Right lobe of liver (tissue), 6 donors: ENCODE measurements around the gene PDE7B. TPM values are rescaled to one million over a fixed set of nuclear protein-coding genes. Genes with fewer than 3 reads are reported as not detected.

Source experiments
- ATAC-seq, 4 donors: fragments of 200-7000 bp; cut with Tn5 transposase; one replicate each; pipeline ENCODE4 v1.9.1; 2020; ENCODE audit warnings: mild to moderate bottlenecking in 4 of 4, moderate library complexity in 4 of 4
- DNase-seq, 3 donors: peaks; one replicate each; pipeline ENCODE4 v3.0.0-alpha.2; 2020
- H3K27ac ChIP-seq, 3 donors: fragments of 200-600 bp; one replicate each; pipeline ENCODE4 v1.8.0; 2022
- H3K27me3 ChIP-seq, 2 donors: fragments of 200-600 bp; one replicate each; pipeline ENCODE4 v1.8.0; 2022
- H3K36me3 ChIP-seq, 4 donors: fragments of 200-600 bp; sonication (generic) in 1 of 4; one replicate each; pipeline versions ENCODE4 v1.5.1 to v1.8.0; 2017 to 2022; ENCODE audit warnings: control low read depth in 1 of 4
- H3K4me1 ChIP-seq, 4 donors: fragments of 200-600 bp; sonication (generic) in 1 of 4; one replicate each; pipeline versions ENCODE4 v1.5.1 to v1.8.0; 2017 to 2022; ENCODE audit warnings: control low read depth in 1 of 4
- H3K4me3 ChIP-seq, 3 donors: fragments of 200-600 bp; one replicate each; pipeline ENCODE4 v1.8.0; 2022
- H3K9me3 ChIP-seq, 4 donors: fragments of 200-600 bp; sonication (generic) in 1 of 4; one replicate each; pipeline versions ENCODE4 v1.5.1 to v1.8.0; 2017 to 2022; ENCODE audit warnings: control low read depth in 1 of 4
- CTCF ChIP-seq, 4 donors: fragments of 200-600 bp in 3 of 4; fragments of 450-650 bp in 1 of 4; IDR thresholded peaks; one replicate each; pipeline versions ENCODE4 v1.5.1 to v1.8.0; 2016 to 2022; ENCODE audit warnings: antibody characterized with exemption in 4 of 4, mild to moderate bottlenecking in 2 of 4
- POLR2A ChIP-seq: fragments of 450-650 bp; IDR thresholded peaks from one replicate; pipeline ENCODE4 v1.6.1; 2017; ENCODE audit warnings: antibody characterized with exemption, mild to moderate bottlenecking
- WGBS: methylation state at CpG from one replicate; pipeline ENCODE4 v1.1.6; 2018; ENCODE audit warnings: low coverage, low lambda C conversion rate; ENCODE audit not compliant: insufficient coverage; ENCODE audit errors: missing lambda C conversion rate; 5-methylcytosine and 5-hydroxymethylcytosine counted together
- intact Hi-C, 2 donors: fragments of 100-400 bp; cut with DNase I; formaldehyde crosslinking; loops; one replicate each; pipeline versions ENCODE4 v1.11.2 to v1.14.1; 2022
- total RNA-seq, 6 experiments: library from RNA; depleted of rRNA in 2 of 6; stranded (reverse); fragments of >200 nt in 2 of 6; fragmentation: NEBNext Ultra II Directional in 3 of 6; extraction: Animal tissue kit (Norgen Biotek cat#: 25700) in 3 of 6; gene quantifications; one replicate each; pipeline versions ENCODE4 v1.1.0 to v1.2.4, GENCODE V29; 2016 to 2023
- donor health status: DM: no; HTN: yes; CAD: no.
- donor health status: DM: no; HTN: no; CAD: no.
- donor health status: DM: no; HTN: no; CAD: no.
- donor health status: DM: no; HTN: yes; CAD: no.
- donor health status: DM: no; HTN: yes; CAD: no.

The PDE7B gene
- total RNA-seq, 6 experiments from 2014 or later: 1.1 to 5.1 (median 1.9) TPM

GRCh38 chr6:136034422-136034821, 182.9 kb downstream of the PDE7B start:
- no peak for DNase-seq
- ATAC-seq: no peak
- H3K36me3 ChIP-seq: no peaks in the 10 kb centered on the region
- intact Hi-C loops: no loop called here
- no peak overlapping the region for H3K27ac ChIP-seq
- H3K4me1 ChIP-seq: no peaks in the 10 kb centered on the region
- WGBS: 100% methylated on average over 1 of the region's 2 CpGs
- H3K27me3 ChIP-seq: no peaks in the 10 kb centered on the region
- no peaks in the 10 kb centered on the region for H3K9me3 ChIP-seq
- no peak for TF ChIP-seq POLR2A
- TF ChIP-seq CTCF (IDR thresholded peaks at IDR 0.05): no peak
- H3K4me3 ChIP-seq: no peak overlapping the region

GRCh38 chr6:136035378-136036070, 184.0 kb downstream of the PDE7B start:
- Histone ChIP-seq H3K27me3 (no peaks in the 10 kb centered on the region), H3K4me3 (no peak overlapping the region), H3K9me3 (no peaks in the 10 kb centered on the region), H3K27ac (no peak overlapping the region), H3K4me1 (no peaks in the 10 kb centered on the region), H3K36me3 (no peaks in the 10 kb centered on the region)
- TF ChIP-seq POLR2A: no peak
- intact Hi-C loops: no loop called here
- DNase-seq (no peak), ATAC-seq (peak; percentile 30 to 60 (median 38))
- 44% methylated on average over 3 of the region's 4 CpGs for WGBS

- Histone ChIP-seq H3K4me3 (no peak overlapping the region), H3K27ac (peak overlapping the region in 1 of 3 donors; percentile 5), H3K27me3 (no peaks in the 10 kb centered on the region), H3K36me3 (no peaks in the 10 kb centered on the region), H3K9me3 (no peaks in the 10 kb centered on the region), H3K4me1 (no peaks in the 10 kb centered on the region)
- intact Hi-C loops: no loop called here
- no peak for TF ChIP-seq CTCF (IDR thresholded peaks at IDR 0.05)
- no peak for TF ChIP-seq POLR2A
- ATAC-seq (no peak), DNase-seq (no peak)
- 54% methylated on average over 2 of the region's 2 CpGs for WGBS
These were observed 184.5 kb downstream of the PDE7B start for GRCh38 chr6:136036071-136036380.

- Histone ChIP-seq H3K27me3 (no peaks in the 10 kb centered on the region), H3K27ac (peak overlapping the region in 1 of 3 donors; percentile 11), H3K4me3 (no peak overlapping the region), H3K36me3 (no peaks in the 10 kb centered on the region), H3K4me1 (no peaks in the 10 kb centered on the region), H3K9me3 (no peaks in the 10 kb centered on the region)
- WGBS: 70% methylated on average over 4 of the region's 4 CpGs
- intact Hi-C loops: no loop called here
- DNase-seq (no peak), ATAC-seq (no peak)
- TF ChIP-seq CTCF (IDR thresholded peaks at IDR 0.05) (no peak), POLR2A (no peak)
These were observed 185.1 kb downstream of the PDE7B start for GRCh38 chr6:136036601-136037000.

- H3K4me3 ChIP-seq: peak overlapping the region in 2 of 3 donors; percentile 21 to 33
- no peaks in the 10 kb centered on the region for H3K36me3 ChIP-seq
- intact Hi-C loops: no loop called here
- H3K4me1 ChIP-seq: no peaks in the 10 kb centered on the region
- TF ChIP-seq POLR2A (no peak), CTCF (IDR thresholded peaks at IDR 0.05) (no peak)
- WGBS: 61% methylated on average over 8 of the region's 8 CpGs
- H3K27me3 ChIP-seq: no peaks in the 10 kb centered on the region
- ATAC-seq: peak; percentile 21 to 60 (median 39)
- H3K27ac ChIP-seq: peak overlapping the region; percentile 29 to 32 (median 29)
- H3K9me3 ChIP-seq: no peaks in the 10 kb centered on the region
- DNase-seq: no peak
These were observed 185.9 kb downstream of the PDE7B start for GRCh38 chr6:136037242-136037875.
